ENCODE measurements around the gene ACCS.

DNA sequence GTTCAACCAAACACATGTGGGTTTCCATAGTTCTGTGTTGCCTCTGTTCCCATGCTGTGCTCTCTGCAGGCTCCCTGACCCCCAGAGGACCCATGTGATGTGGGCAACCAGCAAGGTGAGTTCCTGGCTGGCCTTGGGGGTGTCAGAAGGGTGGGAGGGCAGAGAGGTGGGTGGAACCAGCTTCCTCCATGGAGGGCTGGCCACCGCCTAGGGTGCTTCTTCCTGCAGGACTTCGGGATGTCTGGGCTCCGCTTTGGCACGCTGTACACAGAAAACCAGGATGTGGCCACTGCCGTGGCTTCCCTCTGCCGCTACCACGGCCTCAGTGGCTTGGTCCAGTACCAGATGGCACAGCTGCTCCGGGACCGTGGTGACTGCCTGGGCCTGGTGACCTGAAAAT, 14.9 kb downstream of the ACCS start:
- TF ChIP-seq, protein P1, sequence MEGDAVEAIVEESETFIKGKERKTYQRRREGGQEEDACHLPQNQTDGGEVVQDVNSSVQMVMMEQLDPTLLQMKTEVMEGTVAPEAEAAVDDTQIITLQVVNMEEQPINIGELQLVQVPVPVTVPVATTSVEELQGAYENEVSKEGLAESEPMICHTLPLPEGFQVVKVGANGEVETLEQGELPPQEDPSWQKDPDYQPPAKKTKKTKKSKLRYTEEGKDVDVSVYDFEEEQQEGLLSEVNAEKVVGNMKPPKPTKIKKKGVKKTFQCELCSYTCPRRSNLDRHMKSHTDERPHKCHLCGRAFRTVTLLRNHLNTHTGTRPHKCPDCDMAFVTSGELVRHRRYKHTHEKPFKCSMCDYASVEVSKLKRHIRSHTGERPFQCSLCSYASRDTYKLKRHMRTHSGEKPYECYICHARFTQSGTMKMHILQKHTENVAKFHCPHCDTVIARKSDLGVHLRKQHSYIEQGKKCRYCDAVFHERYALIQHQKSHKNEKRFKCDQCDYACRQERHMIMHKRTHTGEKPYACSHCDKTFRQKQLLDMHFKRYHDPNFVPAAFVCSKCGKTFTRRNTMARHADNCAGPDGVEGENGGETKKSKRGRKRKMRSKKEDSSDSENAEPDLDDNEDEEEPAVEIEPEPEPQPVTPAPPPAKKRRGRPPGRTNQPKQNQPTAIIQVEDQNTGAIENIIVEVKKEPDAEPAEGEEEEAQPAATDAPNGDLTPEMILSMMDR (IDR thresholded peaks at IDR 0.05; ENCODE audit: poor library complexity): no peak
- TF ChIP-seq EZH2 (IDR thresholded peaks at IDR 0.05; ENCODE audit: borderline replicate concordance): no peak
